Measurements from ENCODE around the gene EIF5AL1. TPM values are rescaled to one million over a fixed set of nuclear protein-coding genes. Genes with fewer than 3 reads are reported as not detected.
"Not testable (repeated sequence)": the region's sequence is repeated elsewhere in the genome, so short reads cannot be mapped to it uniquely, and the experiment has no call there.

EIF5AL1 gene
- total and polyA plus RNA-seq, 12 donors = 0.10 to 1.9 (median 0.43) TPM; not detected in 3

- H3K27ac ChIP-seq = no peak overlapping the region
- WGBS, 4 donors = 83 to 84% (median 83%) methylated on average over 9 of the region's 9 CpGs
- no peak overlapping the region for H3K4me3 ChIP-seq
- DNase-seq = no peak
- no peaks in the 10 kb centered on the region for H3K4me1 ChIP-seq (replicated peaks in 1 of 2)
- H3K27me3 ChIP-seq = no peaks in the 10 kb centered on the region
- no peaks in the 10 kb centered on the region for H3K36me3 ChIP-seq (replicated peaks in 1 of 2)
- no peak for TF ChIP-seq POLR2A (IDR thresholded peaks at IDR 0.05)
- TF ChIP-seq CTCF (IDR thresholded peaks at IDR 0.05) = no peak
- intact Hi-C loops (cut with DNase I) = no loop called here
- no peaks in the 10 kb centered on the region for H3K9me3 ChIP-seq (replicated peaks in 1 of 3)
Measured at GRCh38 chr10:79507440-79508167, 4.7 kb upstream of the EIF5AL1 start.

- H3K27ac ChIP-seq; H3K27me3 ChIP-seq; H3K9me3 ChIP-seq (replicated peaks in 1 of 3); DNase-seq; H3K36me3 ChIP-seq (replicated peaks in 1 of 2); H3K4me1 ChIP-seq (replicated peaks in 1 of 2); intact Hi-C loops (cut with DNase I); H3K4me3 ChIP-seq: not testable (repeated sequence)
- 81 to 87% (median 85%) methylated on average over 2 to 3 of the region's 4 CpGs for WGBS, 4 donors
Measured at GRCh38 chr10:79508245-79508644, 4.1 kb upstream of the EIF5AL1 start.

- H3K27ac ChIP-seq; H3K4me3 ChIP-seq; H3K36me3 ChIP-seq (replicated peaks in 1 of 2); DNase-seq; H3K27me3 ChIP-seq; H3K4me1 ChIP-seq (replicated peaks in 1 of 2); H3K9me3 ChIP-seq (replicated peaks in 1 of 3); intact Hi-C loops (cut with DNase I): not testable (repeated sequence)
- WGBS, 4 donors = 94 to 100% (median 98%) methylated on average over 2 of the region's 3 CpGs
Measured at GRCh38 chr10:79509306-79509933, 2.9 kb upstream of the EIF5AL1 start.

GRCh38 chr10:79509934-79510508, 2.3 kb upstream of the EIF5AL1 start:
- intact Hi-C loops (cut with DNase I); DNase-seq; H3K27me3 ChIP-seq; H3K9me3 ChIP-seq (replicated peaks in 1 of 3); H3K4me1 ChIP-seq (replicated peaks in 1 of 2); H3K36me3 ChIP-seq (replicated peaks in 1 of 2); H3K4me3 ChIP-seq; H3K27ac ChIP-seq: not testable (repeated sequence)
- 52 to 62% (median 59%) methylated on average over 1 to 4 of the region's 5 CpGs for WGBS, 4 donors

GRCh38 chr10:79516532-79517205, 4.3 kb downstream of the EIF5AL1 start:
- DNase-seq; H3K9me3 ChIP-seq (replicated peaks in 1 of 3); H3K36me3 ChIP-seq (replicated peaks in 1 of 2); H3K27ac ChIP-seq; H3K27me3 ChIP-seq; intact Hi-C loops (cut with DNase I); H3K4me1 ChIP-seq (replicated peaks in 1 of 2); H3K4me3 ChIP-seq: not testable (repeated sequence)
- WGBS, 4 donors = 34 to 55% (median 44%) methylated on average over 5 to 6 of the region's 7 CpGs

- 70 to 78% (median 73%) methylated on average over 1 to 3 of the region's 4 CpGs; no CpG with 5 or more reads in 1 of the 4 donors for WGBS, 4 donors
- H3K27ac ChIP-seq; intact Hi-C loops (cut with DNase I); H3K36me3 ChIP-seq (replicated peaks in 1 of 2); DNase-seq; H3K9me3 ChIP-seq (replicated peaks in 1 of 3); H3K4me3 ChIP-seq; H3K27me3 ChIP-seq; H3K4me1 ChIP-seq (replicated peaks in 1 of 2): not testable (repeated sequence)
Measured at GRCh38 chr10:79517567-79517966, 5.2 kb downstream of the EIF5AL1 start.

- H3K9me3 ChIP-seq (replicated peaks in 1 of 3); H3K36me3 ChIP-seq (replicated peaks in 1 of 2); DNase-seq; H3K27ac ChIP-seq; H3K27me3 ChIP-seq; H3K4me1 ChIP-seq (replicated peaks in 1 of 2); intact Hi-C loops (cut with DNase I); H3K4me3 ChIP-seq: not testable (repeated sequence)
- WGBS, 4 donors = 83 to 89% (median 84%) methylated on average over 2 to 6 of the region's 6 CpGs
Measured at GRCh38 chr10:79521751-79522150, 9.4 kb downstream of the EIF5AL1 start.

GRCh38 chr10:79522464-79522863, 10.1 kb downstream of the EIF5AL1 start:
- H3K9me3 ChIP-seq (replicated peaks in 1 of 3); H3K4me1 ChIP-seq (replicated peaks in 1 of 2); intact Hi-C loops (cut with DNase I); DNase-seq; H3K27ac ChIP-seq; H3K27me3 ChIP-seq; H3K4me3 ChIP-seq; H3K36me3 ChIP-seq (replicated peaks in 1 of 2): not testable (repeated sequence)
- WGBS, 4 donors = 84 to 99% (median 90%) methylated on average over 2 to 3 of the region's 4 CpGs

- H3K27ac ChIP-seq; H3K4me1 ChIP-seq (replicated peaks in 1 of 2); H3K9me3 ChIP-seq (replicated peaks in 1 of 3); intact Hi-C loops (cut with DNase I); H3K4me3 ChIP-seq; H3K27me3 ChIP-seq; DNase-seq; H3K36me3 ChIP-seq (replicated peaks in 1 of 2): not testable (repeated sequence)
- 80 to 94% (median 85%) methylated on average over 7 to 10 of the region's 13 CpGs for WGBS, 4 donors
Measured at GRCh38 chr10:79523157-79523853, 11.0 kb downstream of the EIF5AL1 start.
